ENCODE data around the gene NMRK1. TPM values are rescaled to one million over a fixed set of nuclear protein-coding genes. Genes with fewer than 3 reads are reported as not detected.

The NMRK1 gene
- total RNA-seq, 2 experiments from 2014 or later, result 17.0 to 33.2 TPM

GRCh38 chr9:75063556-75064305, 24.2 kb downstream of the NMRK1 start:
- TF ChIP-seq CTCF (conservative IDR thresholded peaks at IDR 0.05; ENCODE audit: low read length) (no peak), EZH2phosphoT487 (IDR thresholded peaks at IDR 0.05; ENCODE audit: borderline replicate concordance, low read depth, low read length) (no peak)
- Histone ChIP-seq H2AFZ (ENCODE audit: low read length) (no peak overlapping the region), H3K4me2 (ENCODE audit: low read length) (no peak overlapping the region), H3K9me3 (ENCODE audit: low read length) (no peaks in the 10 kb centered on the region), H4K20me1 (ENCODE audit: insufficient read depth, low read length) (no peaks in the 10 kb centered on the region), H3K36me3 (ENCODE audit: insufficient read depth, low read length) (peaks cover 17% of the 10 kb centered on the region), H3K27ac (ENCODE audit: low read depth, low read length, poor library complexity, severe bottlenecking) (no peak overlapping the region), H3K4me3 (ENCODE audit: low read depth, low read length, poor library complexity, severe bottlenecking) (no peak overlapping the region), H3K4me1 (ENCODE audit: insufficient read depth, low read length, poor library complexity, severe bottlenecking) (peaks cover 6% of the 10 kb centered on the region), H3K79me2 (ENCODE audit: insufficient read depth, low read depth, low read length) (no peaks in the 10 kb centered on the region), H3K9me2 (ENCODE audit: insufficient read depth, low read length) (no peaks in the 10 kb centered on the region)
- no TSS peak for BruUV-seq (replicated peaks)
- intact Hi-C loops (cut with micrococcal nuclease; ENCODE audit: unreplicated experiment), result no loop called here
- ChIA-PET POLR2A (interaction anchor here (0.6 to 2.5 kb wide), 14 partner anchors 9 to 1045 kb away, joined by 3 to 14 read pairs (median 4); partner anchors contain the start of gene CARNMT1), CTCF (ENCODE audit: unreplicated experiment) (interaction anchor here (0.7 kb wide), 1 partner anchor 19 kb away, joined by 3 read pairs; no protein-coding TSS in a partner anchor)
- no peak for DNase-seq (ENCODE audit: low spot score)

GRCh38 chr9:75061169-75061568, 26.8 kb downstream of the NMRK1 start:
- Histone ChIP-seq H3K4me2 (ENCODE audit: low read length) (no peak overlapping the region), H3K79me2 (ENCODE audit: insufficient read depth, low read depth, low read length) (no peaks in the 10 kb centered on the region), H3K9me2 (ENCODE audit: insufficient read depth, low read length) (no peaks in the 10 kb centered on the region), H3K9me3 (ENCODE audit: low read length) (peaks cover 8% of the 10 kb centered on the region; the same call in 1 of the 2 replicates), H4K20me1 (ENCODE audit: insufficient read depth, low read length) (no peaks in the 10 kb centered on the region), H3K4me3 (ENCODE audit: low read depth, low read length, poor library complexity, severe bottlenecking) (no peak overlapping the region), H3K4me1 (ENCODE audit: insufficient read depth, low read length, poor library complexity, severe bottlenecking) (peaks cover 6% of the 10 kb centered on the region), H3K27ac (ENCODE audit: low read depth, low read length, poor library complexity, severe bottlenecking) (no peak overlapping the region), H2AFZ (ENCODE audit: low read length) (no peak overlapping the region), H3K36me3 (ENCODE audit: insufficient read depth, low read length) (peaks cover 17% of the 10 kb centered on the region)
- DNase-seq (ENCODE audit: low spot score), result no peak
- no TSS peak for BruUV-seq (replicated peaks)
- intact Hi-C loops (cut with micrococcal nuclease; ENCODE audit: unreplicated experiment), result no loop called here
- TF ChIP-seq CTCF (conservative IDR thresholded peaks at IDR 0.05; ENCODE audit: low read length) (no peak), EZH2phosphoT487 (IDR thresholded peaks at IDR 0.05; ENCODE audit: borderline replicate concordance, low read depth, low read length) (no peak)
- POLR2A ChIA-PET, result interaction anchor here (1.1 kb wide), 1 partner anchor 9 kb away, joined by 4 read pairs; no protein-coding TSS in a partner anchor
- CTCF ChIA-PET (ENCODE audit: unreplicated experiment), result no interaction called here
